ENCODE data around the gene ANKRD44.

DNA sequence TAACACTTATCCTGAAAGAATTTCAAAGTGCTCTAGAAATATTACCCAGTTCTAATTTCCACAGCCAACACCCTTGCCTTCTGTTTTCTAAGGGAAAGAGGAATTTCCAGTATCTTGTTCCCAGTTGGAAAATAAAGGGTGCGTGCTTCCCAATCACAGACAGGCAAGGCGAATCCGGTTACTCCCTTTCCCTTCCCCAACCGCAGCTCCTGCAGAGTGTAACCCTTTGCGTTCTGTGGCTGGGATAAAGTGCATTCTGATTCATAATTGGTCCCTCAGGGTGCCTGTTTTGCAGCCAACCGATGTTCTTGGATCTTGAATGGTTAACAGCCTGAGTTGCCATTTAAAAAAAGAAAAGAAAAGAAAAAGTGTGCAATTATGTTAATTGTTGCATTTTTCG is 343.5 kb downstream of the ANKRD44 start:
- TF ChIP-seq, protein P1, sequence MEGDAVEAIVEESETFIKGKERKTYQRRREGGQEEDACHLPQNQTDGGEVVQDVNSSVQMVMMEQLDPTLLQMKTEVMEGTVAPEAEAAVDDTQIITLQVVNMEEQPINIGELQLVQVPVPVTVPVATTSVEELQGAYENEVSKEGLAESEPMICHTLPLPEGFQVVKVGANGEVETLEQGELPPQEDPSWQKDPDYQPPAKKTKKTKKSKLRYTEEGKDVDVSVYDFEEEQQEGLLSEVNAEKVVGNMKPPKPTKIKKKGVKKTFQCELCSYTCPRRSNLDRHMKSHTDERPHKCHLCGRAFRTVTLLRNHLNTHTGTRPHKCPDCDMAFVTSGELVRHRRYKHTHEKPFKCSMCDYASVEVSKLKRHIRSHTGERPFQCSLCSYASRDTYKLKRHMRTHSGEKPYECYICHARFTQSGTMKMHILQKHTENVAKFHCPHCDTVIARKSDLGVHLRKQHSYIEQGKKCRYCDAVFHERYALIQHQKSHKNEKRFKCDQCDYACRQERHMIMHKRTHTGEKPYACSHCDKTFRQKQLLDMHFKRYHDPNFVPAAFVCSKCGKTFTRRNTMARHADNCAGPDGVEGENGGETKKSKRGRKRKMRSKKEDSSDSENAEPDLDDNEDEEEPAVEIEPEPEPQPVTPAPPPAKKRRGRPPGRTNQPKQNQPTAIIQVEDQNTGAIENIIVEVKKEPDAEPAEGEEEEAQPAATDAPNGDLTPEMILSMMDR (IDR thresholded peaks at IDR 0.05) = no peak
- TF ChIP-seq TCF7L2 (IDR thresholded peaks at IDR 0.05; ENCODE audit: low read depth, low read length) = no peak
- TF ChIP-seq, protein P2, sequence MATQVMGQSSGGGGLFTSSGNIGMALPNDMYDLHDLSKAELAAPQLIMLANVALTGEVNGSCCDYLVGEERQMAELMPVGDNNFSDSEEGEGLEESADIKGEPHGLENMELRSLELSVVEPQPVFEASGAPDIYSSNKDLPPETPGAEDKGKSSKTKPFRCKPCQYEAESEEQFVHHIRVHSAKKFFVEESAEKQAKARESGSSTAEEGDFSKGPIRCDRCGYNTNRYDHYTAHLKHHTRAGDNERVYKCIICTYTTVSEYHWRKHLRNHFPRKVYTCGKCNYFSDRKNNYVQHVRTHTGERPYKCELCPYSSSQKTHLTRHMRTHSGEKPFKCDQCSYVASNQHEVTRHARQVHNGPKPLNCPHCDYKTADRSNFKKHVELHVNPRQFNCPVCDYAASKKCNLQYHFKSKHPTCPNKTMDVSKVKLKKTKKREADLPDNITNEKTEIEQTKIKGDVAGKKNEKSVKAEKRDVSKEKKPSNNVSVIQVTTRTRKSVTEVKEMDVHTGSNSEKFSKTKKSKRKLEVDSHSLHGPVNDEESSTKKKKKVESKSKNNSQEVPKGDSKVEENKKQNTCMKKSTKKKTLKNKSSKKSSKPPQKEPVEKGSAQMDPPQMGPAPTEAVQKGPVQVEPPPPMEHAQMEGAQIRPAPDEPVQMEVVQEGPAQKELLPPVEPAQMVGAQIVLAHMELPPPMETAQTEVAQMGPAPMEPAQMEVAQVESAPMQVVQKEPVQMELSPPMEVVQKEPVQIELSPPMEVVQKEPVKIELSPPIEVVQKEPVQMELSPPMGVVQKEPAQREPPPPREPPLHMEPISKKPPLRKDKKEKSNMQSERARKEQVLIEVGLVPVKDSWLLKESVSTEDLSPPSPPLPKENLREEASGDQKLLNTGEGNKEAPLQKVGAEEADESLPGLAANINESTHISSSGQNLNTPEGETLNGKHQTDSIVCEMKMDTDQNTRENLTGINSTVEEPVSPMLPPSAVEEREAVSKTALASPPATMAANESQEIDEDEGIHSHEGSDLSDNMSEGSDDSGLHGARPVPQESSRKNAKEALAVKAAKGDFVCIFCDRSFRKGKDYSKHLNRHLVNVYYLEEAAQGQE (IDR thresholded peaks at IDR 0.05; ENCODE audit: insufficient read depth in 1 of 2, low read depth in 2 of 2, low read length in 1 of 2) = no peak
- no peak for TF ChIP-seq POLR2AphosphoS5 (IDR thresholded peaks at IDR 0.05; ENCODE audit: low read depth, low read length)
- no peak for TF ChIP-seq SIN3A (IDR thresholded peaks at IDR 0.05; ENCODE audit: borderline replicate concordance, insufficient read depth, low read depth, low read length)
